Measurements from ENCODE around the gene ARID4B. TPM values are rescaled to one million over a fixed set of nuclear protein-coding genes. Genes with fewer than 3 reads are reported as not detected.

ARID4B gene, protein sequence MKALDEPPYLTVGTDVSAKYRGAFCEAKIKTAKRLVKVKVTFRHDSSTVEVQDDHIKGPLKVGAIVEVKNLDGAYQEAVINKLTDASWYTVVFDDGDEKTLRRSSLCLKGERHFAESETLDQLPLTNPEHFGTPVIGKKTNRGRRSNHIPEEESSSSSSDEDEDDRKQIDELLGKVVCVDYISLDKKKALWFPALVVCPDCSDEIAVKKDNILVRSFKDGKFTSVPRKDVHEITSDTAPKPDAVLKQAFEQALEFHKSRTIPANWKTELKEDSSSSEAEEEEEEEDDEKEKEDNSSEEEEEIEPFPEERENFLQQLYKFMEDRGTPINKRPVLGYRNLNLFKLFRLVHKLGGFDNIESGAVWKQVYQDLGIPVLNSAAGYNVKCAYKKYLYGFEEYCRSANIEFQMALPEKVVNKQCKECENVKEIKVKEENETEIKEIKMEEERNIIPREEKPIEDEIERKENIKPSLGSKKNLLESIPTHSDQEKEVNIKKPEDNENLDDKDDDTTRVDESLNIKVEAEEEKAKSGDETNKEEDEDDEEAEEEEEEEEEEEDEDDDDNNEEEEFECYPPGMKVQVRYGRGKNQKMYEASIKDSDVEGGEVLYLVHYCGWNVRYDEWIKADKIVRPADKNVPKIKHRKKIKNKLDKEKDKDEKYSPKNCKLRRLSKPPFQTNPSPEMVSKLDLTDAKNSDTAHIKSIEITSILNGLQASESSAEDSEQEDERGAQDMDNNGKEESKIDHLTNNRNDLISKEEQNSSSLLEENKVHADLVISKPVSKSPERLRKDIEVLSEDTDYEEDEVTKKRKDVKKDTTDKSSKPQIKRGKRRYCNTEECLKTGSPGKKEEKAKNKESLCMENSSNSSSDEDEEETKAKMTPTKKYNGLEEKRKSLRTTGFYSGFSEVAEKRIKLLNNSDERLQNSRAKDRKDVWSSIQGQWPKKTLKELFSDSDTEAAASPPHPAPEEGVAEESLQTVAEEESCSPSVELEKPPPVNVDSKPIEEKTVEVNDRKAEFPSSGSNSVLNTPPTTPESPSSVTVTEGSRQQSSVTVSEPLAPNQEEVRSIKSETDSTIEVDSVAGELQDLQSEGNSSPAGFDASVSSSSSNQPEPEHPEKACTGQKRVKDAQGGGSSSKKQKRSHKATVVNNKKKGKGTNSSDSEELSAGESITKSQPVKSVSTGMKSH (N-terminal part only)
- total RNA-seq: 10 to 100 TPM; 26.7 to 49.2 (median 39.1) TPM

DNA sequence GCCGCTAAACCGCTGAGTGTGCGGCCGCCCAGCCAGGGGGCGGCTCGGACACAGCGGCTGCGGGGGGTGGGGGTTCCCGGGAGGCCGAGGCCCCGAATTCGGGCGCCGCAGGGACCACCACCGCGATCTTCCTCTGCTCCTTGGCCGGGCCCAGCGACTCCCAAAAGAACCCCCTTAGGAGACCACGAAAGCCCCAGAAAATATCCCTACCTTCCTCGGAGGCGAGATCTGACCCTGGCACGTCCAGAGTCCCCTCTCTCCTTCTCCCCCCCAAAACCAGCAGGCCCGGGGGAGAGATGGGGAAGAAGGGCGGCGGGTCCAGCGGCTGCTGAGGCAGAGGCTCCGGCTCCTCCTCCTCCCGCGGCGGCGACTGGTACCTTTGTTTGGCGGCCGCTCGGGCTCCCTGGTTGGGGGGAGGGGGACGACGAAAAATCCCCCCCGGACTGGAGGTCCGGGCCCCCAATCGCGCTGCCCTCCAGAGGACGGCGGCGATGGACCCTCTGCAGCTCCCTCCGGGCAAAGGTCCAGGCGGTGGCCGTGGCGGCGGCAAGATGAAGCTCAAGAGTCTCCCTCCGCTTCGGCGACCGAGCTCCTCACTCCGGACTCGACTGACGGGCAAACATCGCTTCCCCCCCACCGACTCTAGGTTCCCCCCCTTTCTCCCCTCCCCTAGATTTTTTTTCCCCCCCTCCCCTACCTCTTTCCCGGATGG is at the start of gene ARID4B:
Gene ARID4B, minus strand, starts transcription at position 621 of the 712 bp plus-strand sequence. CDS start 1,260 bp downstream, outside the sequence.
- Histone ChIP-seq H3K27me3 (no peaks in the 10 kb centered on the region), H3K4me3 (peak within 1 kb of the TSS; percentile 74 to 93), H3K36me3 (no peaks in the 10 kb centered on the region), H3K9me3 (no peaks in the 10 kb centered on the region), H3K27ac (peak within 1 kb of the TSS; percentile 95 to 99 (median 98)), H3K4me1 (peaks cover 12 to 75% (median 27%) of the 10 kb centered on the region in 3 donors)
- peak; percentile 22 for ATAC-seq
- WGBS, 2 donors (ENCODE audit: low coverage in 1 of 2): 2% methylated on average over 12 of the region's 58 CpGs; no CpG with 5 or more reads in 1 of the 2 donors
- TF ChIP-seq POLR2AphosphoS5 (IDR thresholded peaks at IDR 0.05) (peak; percentile 81), POLR2A (IDR thresholded peaks at IDR 0.05) (peak; percentile 72 to 75), CTCF (IDR thresholded peaks at IDR 0.05) (no peak)

DNA sequence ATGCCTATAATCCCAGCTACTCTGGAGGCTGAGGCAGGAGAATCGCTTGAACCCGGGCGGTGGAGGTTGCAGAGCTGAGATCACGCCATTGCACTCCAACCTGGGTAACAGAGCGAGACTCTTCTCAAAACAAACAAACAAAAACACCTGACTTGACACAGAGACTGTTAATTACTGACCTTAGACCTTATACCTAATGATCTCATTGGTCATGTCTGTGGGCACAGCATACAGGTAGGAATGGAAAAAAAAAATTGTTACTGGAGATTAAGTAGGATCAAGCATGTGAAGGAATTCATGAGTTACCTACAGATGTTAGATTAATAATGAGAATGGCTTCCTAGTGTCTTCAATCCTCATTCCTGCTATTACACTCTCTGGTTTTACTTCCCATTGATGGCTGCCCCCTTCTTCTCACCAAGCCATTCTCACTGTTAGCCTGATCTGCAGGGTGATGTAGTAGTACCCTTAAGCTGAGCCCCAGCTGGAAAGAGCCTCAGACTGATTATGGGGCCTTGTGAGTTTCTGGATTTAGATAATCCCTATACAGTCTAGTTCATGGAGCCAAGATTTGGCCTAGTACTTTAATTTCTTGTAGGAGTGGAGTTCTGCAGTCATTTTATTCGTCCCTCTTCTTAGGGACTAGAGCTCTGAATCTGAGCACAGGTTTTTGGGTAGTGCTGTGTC is 48.1 kb upstream of the ARID4B start:
- no peak overlapping the region for H3K4me3 ChIP-seq
- H3K9me3 ChIP-seq: no peaks in the 10 kb centered on the region
- no peak for ATAC-seq
- no peak for TF ChIP-seq EP300 (IDR thresholded peaks at IDR 0.05)
- TF ChIP-seq CTCF (IDR thresholded peaks at IDR 0.05): no peak
- H3K36me3 ChIP-seq: peaks cover 0 to 44% of the 10 kb centered on the region in 2 donors
- no peak overlapping the region for H3K27ac ChIP-seq
- 80 to 100% methylated on average over 1 to 5 of the region's 6 CpGs for WGBS, 2 donors (ENCODE audit: low coverage in 1 of 2)
- H3K27me3 ChIP-seq: no peaks in the 10 kb centered on the region
- H3K4me1 ChIP-seq: no peaks in the 10 kb centered on the region

- Histone ChIP-seq H3K27me3 (no peaks in the 10 kb centered on the region), H3K27ac (no peak overlapping the region), H3K4me3 (no peak overlapping the region), H3K4me1 (peaks cover 0 to 30% (median 0%) of the 10 kb centered on the region in 3 donors), H3K9me3 (no peaks in the 10 kb centered on the region), H3K36me3 (peaks cover 0 to 6% of the 10 kb centered on the region in 2 donors)
- no peak for TF ChIP-seq CTCF (IDR thresholded peaks at IDR 0.05)
- TF ChIP-seq EP300 (IDR thresholded peaks at IDR 0.05): no peak
- no peak for TF ChIP-seq POLR2AphosphoS5 (IDR thresholded peaks at IDR 0.05)
- no peak for TF ChIP-seq POLR2A (IDR thresholded peaks at IDR 0.05)
- 88 to 96% methylated on average over 5 of the region's 5 CpGs for WGBS, 2 donors (ENCODE audit: low coverage in 1 of 2)
- ATAC-seq: no peak
These were observed 41.8 kb upstream of the ARID4B start for GRCh38 chr1:235369802-235370201.

GRCh38 chr1:235368428-235368827 is 40.4 kb upstream of the ARID4B start:
- no peak for ATAC-seq
- 29 to 71% methylated on average over 1 to 4 of the region's 5 CpGs for WGBS, 2 donors (ENCODE audit: low coverage in 1 of 2)
- peak overlapping the region in 1 of 2 donors; percentile 73 for H3K4me3 ChIP-seq

More at GRCh38 chr1:235368428-235368827, 40.4 kb upstream of the ARID4B start:
- no peaks in the 10 kb centered on the region for H3K27me3 ChIP-seq
- peaks cover 0 to 6% of the 10 kb centered on the region in 2 donors for H3K36me3 ChIP-seq
- no peaks in the 10 kb centered on the region for H3K9me3 ChIP-seq
- peaks cover 0 to 30% (median 0%) of the 10 kb centered on the region in 3 donors for H3K4me1 ChIP-seq
- TF ChIP-seq CTCF (IDR thresholded peaks at IDR 0.05) (no peak), EP300 (IDR thresholded peaks at IDR 0.05) (no peak), POLR2AphosphoS5 (IDR thresholded peaks at IDR 0.05) (no peak), POLR2A (IDR thresholded peaks at IDR 0.05) (no peak)
- no peak overlapping the region for H3K27ac ChIP-seq

Measured in gastroesophageal sphincter (tissue), 4 donors.